MM.1S (cell line): ENCODE data around the gene NET1.

ENCODE experiments used
- DNase-seq: peaks from one replicate; pipeline ENCODE4 v3.0.0-alpha.2; 2015
- H2AFZ ChIP-seq: fragments of 300-600 bp; sonication (generic); 2 replicates; pipeline ENCODE4 v1.6.0; 2016; ENCODE audit warnings: antibody characterized with exemption, low read length
- H3F3A ChIP-seq: fragments of 300-600 bp; sonication (generic); 2 replicates; pipeline ENCODE4 v1.6.1; 2016; ENCODE audit warnings: mild to moderate bottlenecking, antibody characterized with exemption, low read length, moderate library complexity, mixed read lengths; ENCODE audit not compliant: insufficient read depth
- H3K27ac ChIP-seq: fragments of 300-600 bp; sonication (generic); 2 replicates; pipeline ENCODE4 v1.5.1; 2016; ENCODE audit warnings: mild to moderate bottlenecking, low read length
- H3K27me3 ChIP-seq: fragments of 300-600 bp; sonication (generic); replicated peaks from 2 replicates; pipeline ENCODE4 v1.6.0; 2016; ENCODE audit warnings: low read length; ENCODE audit not compliant: insufficient read depth
- H3K36me3 ChIP-seq: fragments of 300-600 bp; sonication (generic); replicated peaks from 2 replicates; pipeline ENCODE4 v1.6.1; 2016; ENCODE audit warnings: mild to moderate bottlenecking, low read length, mixed read lengths; ENCODE audit not compliant: insufficient read depth
- H3K4me1 ChIP-seq: fragments of 300-600 bp; sonication (generic); 2 replicates; pipeline ENCODE4 v1.6.1; 2016; ENCODE audit warnings: low read length, mixed read lengths
- H3K4me2 ChIP-seq: fragments of 300-600 bp; sonication (generic); 2 replicates; pipeline ENCODE4 v1.6.0; 2016; ENCODE audit warnings: low read depth, low read length
- H3K4me3 ChIP-seq: fragments of 300-600 bp; sonication (generic); 2 replicates; pipeline ENCODE4 v1.5.1; 2016; ENCODE audit warnings: low read length, mixed read lengths
- H3K79me2 ChIP-seq: fragments of 300-600 bp; sonication (generic); 2 replicates; pipeline ENCODE4 v1.6.1; 2016; ENCODE audit warnings: mixed run types, low read length, mixed read lengths
- H3K9ac ChIP-seq: fragments of 300-600 bp; sonication (generic); 2 replicates; pipeline ENCODE4 v1.6.1; 2016; ENCODE audit warnings: low read length, mixed read lengths
- H3K9me2 ChIP-seq: fragments of 300-600 bp; sonication (generic); replicated peaks from 2 replicates; pipeline ENCODE4 v1.6.1; 2016; ENCODE audit warnings: mild to moderate bottlenecking, low read length, mixed read lengths; ENCODE audit not compliant: insufficient read depth
- H3K9me3 ChIP-seq: fragments of 300-600 bp; sonication (generic); replicated peaks from 2 replicates; pipeline ENCODE4 v1.6.1; 2016; ENCODE audit warnings: mild to moderate bottlenecking, low read length, mixed read lengths; ENCODE audit not compliant: insufficient read depth
- H4K20me1 ChIP-seq: fragments of 300-600 bp; sonication (generic); 2 replicates; pipeline ENCODE4 v1.6.1; 2016; ENCODE audit warnings: mild to moderate bottlenecking, low read length, moderate library complexity, mixed read lengths; ENCODE audit not compliant: insufficient read depth
- EZH2 ChIP-seq: fragments of 300-600 bp; sonication (generic); optimal IDR thresholded peaks from 2 replicates; pipeline ENCODE3; 2017; ENCODE audit warnings: low read depth, mild to moderate bottlenecking, antibody characterized with exemption, low read length, mixed read lengths
- EZH2phosphoT487 ChIP-seq: fragments of 300-600 bp; sonication (generic); IDR thresholded peaks from 2 replicates; pipeline ENCODE4 v1.6.1; 2018; ENCODE audit warnings: antibody characterized with exemption, low read length
- TF ChIP-seq, protein P1 (sequence below): fragments of 300-600 bp; sonication (generic); IDR thresholded peaks from 2 replicates; pipeline ENCODE4 v1.5.1; 2016; ENCODE audit warnings: antibody characterized with exemption, low read length, mixed read lengths

The NET1 gene

DNA sequence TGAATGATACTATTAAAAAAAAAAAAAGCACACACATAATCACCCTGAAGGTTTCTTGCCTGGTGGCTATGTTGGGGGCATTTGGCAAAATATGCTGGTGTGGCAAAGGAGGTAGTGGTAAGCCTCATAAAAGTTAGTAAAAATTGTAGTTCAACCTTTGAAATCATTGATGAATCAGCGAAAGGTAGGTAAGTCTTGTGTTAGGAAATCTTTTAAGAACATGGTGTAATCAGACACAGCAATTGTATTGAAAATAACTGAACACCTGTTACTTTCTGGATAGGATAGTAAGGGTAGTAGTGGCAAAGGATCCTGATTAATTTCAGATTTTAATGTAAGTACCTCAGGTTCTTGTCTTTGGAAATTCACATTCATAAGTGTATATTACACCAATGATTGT lies 46.1 kb downstream of the NET1 start:
- H4K20me1 ChIP-seq = no peaks in the 10 kb centered on the region
- peaks cover 33% of the 10 kb centered on the region for H3K36me3 ChIP-seq
- H3K4me2 ChIP-seq = no peak overlapping the region
- no peak for DNase-seq
- no peaks in the 10 kb centered on the region for H3K4me1 ChIP-seq
- no peak overlapping the region for H2AFZ ChIP-seq
- H3K9me2 ChIP-seq = no peaks in the 10 kb centered on the region
- H3K79me2 ChIP-seq = no peaks in the 10 kb centered on the region
- no peak overlapping the region for H3K27ac ChIP-seq
- H3K9ac ChIP-seq = no peak overlapping the region
- no peaks in the 10 kb centered on the region for H3K27me3 ChIP-seq
- no peaks in the 10 kb centered on the region for H3K9me3 ChIP-seq
- TF ChIP-seq EZH2phosphoT487 (no peak), EZH2 (no peak)
- TF ChIP-seq, protein P1, sequence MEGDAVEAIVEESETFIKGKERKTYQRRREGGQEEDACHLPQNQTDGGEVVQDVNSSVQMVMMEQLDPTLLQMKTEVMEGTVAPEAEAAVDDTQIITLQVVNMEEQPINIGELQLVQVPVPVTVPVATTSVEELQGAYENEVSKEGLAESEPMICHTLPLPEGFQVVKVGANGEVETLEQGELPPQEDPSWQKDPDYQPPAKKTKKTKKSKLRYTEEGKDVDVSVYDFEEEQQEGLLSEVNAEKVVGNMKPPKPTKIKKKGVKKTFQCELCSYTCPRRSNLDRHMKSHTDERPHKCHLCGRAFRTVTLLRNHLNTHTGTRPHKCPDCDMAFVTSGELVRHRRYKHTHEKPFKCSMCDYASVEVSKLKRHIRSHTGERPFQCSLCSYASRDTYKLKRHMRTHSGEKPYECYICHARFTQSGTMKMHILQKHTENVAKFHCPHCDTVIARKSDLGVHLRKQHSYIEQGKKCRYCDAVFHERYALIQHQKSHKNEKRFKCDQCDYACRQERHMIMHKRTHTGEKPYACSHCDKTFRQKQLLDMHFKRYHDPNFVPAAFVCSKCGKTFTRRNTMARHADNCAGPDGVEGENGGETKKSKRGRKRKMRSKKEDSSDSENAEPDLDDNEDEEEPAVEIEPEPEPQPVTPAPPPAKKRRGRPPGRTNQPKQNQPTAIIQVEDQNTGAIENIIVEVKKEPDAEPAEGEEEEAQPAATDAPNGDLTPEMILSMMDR = no peak
- no peaks in the 10 kb centered on the region for H3F3A ChIP-seq
- H3K4me3 ChIP-seq = no peak overlapping the region

DNA sequence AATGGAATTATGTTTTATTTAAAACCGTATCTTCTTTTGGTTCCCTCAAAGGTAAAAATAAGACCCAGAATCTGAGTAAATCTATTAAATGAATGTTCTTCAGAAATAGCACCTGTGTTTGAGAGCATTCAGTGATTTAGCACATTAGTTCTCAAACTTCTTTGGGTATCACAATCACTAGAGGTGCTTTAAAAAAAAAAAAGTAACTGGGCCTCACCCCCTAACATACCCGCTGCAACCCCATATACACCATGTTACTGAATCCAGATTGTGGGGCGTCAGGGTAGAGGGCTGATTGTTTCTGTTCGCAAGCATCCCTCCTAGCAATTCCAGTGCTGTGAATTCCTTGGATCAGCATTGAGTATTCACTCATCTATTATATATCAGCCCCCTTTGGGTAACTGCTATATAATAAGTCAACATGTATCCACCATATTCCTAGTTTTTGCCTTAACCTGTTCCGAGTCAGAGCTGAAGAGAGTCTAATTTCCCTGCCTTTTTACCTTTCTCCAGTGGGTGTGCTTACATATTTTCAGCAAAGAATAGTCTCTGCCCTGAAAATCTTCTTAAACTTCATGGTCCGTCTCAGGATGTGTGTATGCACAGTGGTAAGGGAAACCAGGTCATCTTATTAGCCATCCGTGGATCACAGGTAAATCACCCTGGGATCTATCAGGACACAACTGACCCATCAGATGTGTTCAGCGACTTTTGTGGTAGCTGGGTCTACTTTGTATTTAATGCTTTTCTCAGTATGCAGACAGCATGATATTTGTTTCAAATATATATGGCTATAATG lies 46.8 kb downstream of the NET1 start:
- Histone ChIP-seq H3K4me2 (no peak overlapping the region), H3F3A (no peaks in the 10 kb centered on the region), H4K20me1 (no peaks in the 10 kb centered on the region), H3K4me3 (no peak overlapping the region), H3K27ac (no peak overlapping the region), H2AFZ (no peak overlapping the region), H3K9me3 (no peaks in the 10 kb centered on the region), H3K9me2 (no peaks in the 10 kb centered on the region), H3K79me2 (no peaks in the 10 kb centered on the region), H3K4me1 (no peaks in the 10 kb centered on the region), H3K27me3 (no peaks in the 10 kb centered on the region), H3K36me3 (peaks cover 26% of the 10 kb centered on the region), H3K9ac (no peak overlapping the region)
- no peak for DNase-seq
- TF ChIP-seq, protein P1 = no peak
- TF ChIP-seq EZH2 (no peak), EZH2phosphoT487 (no peak)

DNA sequence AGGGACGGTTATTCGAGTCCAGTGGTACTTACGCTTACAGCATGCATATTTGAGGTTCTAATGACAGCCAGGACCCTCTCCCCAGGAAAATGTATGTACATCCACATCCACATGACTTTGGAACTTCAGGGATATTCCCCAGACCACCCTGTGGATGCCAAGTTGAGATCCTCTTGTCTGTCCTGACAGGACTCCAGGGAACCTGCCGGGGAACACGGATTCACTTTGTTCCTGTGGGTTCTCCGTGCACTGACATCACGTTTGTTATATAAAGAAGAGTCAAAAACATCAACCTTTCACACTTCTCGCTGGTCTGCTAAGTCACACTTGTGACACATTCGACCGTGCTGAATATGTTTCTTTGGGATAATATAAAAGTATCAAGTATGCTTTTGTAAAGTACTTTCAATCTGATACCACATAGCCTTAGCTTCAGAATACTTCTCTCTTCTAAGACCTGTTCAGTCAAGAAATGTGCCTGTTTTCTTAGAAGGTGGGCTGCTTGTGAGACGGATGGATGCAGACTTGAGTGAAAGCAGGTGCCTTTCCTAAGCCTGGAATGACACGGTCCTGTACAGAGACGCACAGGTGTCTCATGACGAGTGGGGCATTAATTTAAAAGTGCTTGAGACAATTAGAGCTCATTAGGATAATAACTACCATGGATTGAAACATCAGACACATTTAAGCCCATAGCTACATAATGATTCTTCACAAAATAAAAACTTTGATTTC lies 48.3 kb downstream of the NET1 start:
- no peak overlapping the region for H3K4me2 ChIP-seq
- no peaks in the 10 kb centered on the region for H3K79me2 ChIP-seq
- H2AFZ ChIP-seq = no peak overlapping the region
- no peaks in the 10 kb centered on the region for H4K20me1 ChIP-seq
- no peak for TF ChIP-seq EZH2
- TF ChIP-seq EZH2phosphoT487 = no peak
- TF ChIP-seq, protein P1 = no peak
- no peak overlapping the region for H3K9ac ChIP-seq
- no peaks in the 10 kb centered on the region for H3F3A ChIP-seq
- no peaks in the 10 kb centered on the region for H3K27me3 ChIP-seq
- no peak overlapping the region for H3K27ac ChIP-seq
- no peaks in the 10 kb centered on the region for H3K9me3 ChIP-seq
- H3K4me1 ChIP-seq = no peaks in the 10 kb centered on the region
- no peak overlapping the region for H3K4me3 ChIP-seq
- DNase-seq = no peak
- no peaks in the 10 kb centered on the region for H3K9me2 ChIP-seq
- peaks cover 14% of the 10 kb centered on the region for H3K36me3 ChIP-seq
